Activated naive CD8-positive, alpha-beta T cell treated with anti-CD3 and anti-CD28 coated beads, Interleukin-2, amount 50 U/mL, for 16 hours (primary cell): ENCODE measurements around the gene RNU6-7.

Source experiments
- DNase-seq: peaks from one replicate; pipeline ENCODE4 v3.0.0-alpha.2; 2020; ENCODE audit warnings: low read depth, low spot score

The RNU6-7 gene

DNA sequence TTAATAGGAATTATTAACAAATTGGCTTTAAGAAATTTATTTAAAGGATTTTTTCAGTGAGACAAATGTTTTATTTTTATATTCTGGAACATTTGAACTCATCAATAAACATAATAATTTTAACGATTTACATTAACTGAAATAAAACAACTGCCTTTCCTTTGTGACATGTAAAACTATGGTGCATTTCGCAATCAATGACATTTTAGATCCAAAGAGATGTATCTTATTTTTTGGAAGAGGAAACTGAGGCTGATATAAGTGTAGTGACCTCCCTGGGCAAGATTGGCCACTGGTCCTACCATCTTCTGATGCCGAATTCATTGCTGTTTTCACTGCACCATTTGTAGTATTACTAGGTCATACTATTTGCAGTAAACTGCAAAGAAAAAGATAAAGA is 3.7 kb downstream of the RNU6-7 start:
- no peak for DNase-seq

DNA sequence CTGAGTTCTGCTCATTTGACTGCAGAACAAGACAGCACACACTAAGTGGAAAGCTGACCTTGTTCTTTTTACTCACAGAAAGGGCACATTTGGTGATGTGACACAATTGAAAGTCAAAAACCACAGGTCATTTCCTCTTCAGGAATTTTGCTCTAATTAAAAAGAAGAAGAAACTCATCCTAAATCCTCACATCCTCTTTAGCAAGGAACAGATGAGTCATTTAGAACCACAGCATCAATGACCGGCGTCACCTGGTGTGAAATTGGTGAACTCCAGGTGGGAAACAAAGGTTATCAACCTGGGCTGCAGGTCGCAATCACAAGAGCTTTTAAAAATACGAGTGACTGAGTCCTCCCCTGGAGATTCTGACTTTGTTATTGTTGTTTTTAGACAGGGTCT is 4.1 kb downstream of the RNU6-7 start:
- no peak for DNase-seq

DNA sequence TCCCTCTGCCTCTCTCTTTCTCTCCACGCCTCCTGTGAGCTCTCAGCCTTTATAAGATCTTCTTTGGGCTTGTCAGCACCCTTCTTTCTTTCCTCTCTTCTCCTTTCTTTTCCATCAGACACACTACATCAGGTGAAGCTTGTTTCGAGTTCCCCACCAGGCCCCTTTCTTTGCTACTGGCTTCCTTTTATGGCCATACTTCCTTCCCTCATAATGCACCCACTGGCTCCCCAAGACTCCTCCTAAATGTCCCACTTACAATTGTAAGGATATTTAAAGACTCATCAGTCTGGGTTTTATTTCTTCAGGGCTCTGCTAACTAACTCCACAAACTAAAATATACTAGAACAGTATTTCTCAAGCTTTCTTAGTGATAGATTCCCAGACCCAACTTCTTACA is 4.7 kb downstream of the RNU6-7 start:
- DNase-seq: no peak

DNA sequence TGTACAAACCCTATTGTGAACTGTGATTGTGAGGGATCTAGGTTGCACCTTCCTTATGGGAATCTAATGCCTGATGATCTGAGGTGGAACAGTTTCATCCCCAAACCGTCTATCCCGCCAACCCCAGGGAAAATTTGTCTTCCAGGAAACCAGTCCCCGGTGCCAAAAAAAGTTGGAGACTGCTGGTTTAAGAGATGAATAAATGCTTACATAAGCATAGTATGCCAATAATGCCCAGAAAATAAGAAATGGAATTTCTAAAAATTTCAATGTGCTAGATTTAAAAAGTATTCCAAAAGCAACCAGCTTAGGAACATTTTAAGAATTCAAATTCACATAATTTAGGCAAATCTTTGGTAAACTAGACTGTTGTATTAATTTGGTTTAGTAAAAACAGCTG is 6.6 kb downstream of the RNU6-7 start:
- DNase-seq: no peak

DNA sequence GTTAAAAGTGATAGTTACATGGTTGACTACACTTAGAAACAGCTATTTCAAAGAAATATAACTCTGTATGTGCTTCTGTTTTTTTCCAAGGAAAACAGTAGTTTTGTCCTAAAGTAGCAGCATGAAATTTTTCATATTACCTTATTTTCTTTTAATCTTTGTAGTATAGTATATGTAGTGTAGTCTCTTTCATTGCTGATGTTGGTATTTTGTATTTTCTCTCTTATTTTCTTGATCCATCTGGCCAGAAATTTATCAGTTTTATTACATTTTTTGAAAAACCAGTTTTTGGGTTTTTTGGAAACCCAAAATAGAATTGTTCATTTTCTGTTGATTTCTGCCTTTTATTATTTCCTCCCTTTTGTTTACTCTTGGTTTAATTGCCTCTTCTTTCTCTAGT is 7.6 kb downstream of the RNU6-7 start:
- no peak for DNase-seq

DNA sequence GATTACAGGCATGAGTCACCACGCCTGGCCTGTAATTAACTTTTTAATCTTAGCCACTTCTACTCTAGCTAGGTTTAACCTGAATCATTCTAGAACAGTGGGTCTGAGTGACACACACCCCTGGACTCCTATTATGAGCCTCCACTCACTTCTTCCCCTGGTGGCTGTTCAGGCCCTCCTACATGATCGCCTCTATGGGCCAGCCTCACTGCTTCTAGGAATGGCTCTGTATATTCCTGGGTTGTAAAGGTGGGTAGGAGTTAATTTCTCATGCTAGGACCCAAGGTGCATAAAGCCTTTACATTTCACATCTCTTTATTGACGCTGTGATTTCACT is 9.2 kb downstream of the RNU6-7 start:
- no peak for DNase-seq

DNA sequence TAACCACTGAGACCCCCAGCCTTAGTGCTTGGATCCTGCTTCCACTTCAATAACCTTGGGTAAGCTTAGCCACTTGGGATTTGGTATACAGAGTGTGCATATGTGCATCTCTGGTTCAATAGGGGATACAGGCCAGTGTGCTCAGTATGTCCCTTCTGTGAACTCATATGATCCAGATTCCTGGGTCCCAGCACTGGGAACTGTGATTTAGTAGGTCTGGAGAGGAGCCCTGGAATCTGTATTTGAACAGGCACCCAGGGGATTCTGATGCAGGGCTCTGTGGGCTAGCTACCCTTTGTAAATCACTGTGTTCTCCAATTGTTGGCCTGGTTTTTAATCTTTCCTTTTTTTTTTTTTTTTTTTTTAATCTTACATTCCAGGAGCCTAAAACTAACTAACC is 11.0 kb downstream of the RNU6-7 start:
- DNase-seq: no peak

DNA sequence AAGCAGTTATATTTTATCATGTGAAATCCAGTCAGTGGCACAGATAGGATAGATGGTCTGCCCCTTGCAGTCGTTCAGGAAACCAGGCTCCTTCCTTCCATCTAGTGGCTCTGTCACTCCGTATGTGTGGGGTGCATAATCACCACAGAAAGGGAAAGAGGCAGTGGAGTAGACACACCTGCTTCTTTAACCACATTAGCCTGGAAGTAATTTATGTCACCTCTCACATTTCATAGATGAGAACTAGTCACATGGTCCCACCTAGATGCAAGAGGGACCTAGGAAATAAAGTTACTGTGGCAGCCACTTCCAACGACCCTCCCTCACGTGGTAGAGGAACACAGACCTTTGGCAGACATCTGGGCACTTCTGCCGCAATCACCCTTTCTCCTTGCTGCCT is 15.5 kb downstream of the RNU6-7 start:
- DNase-seq: no peak

DNA sequence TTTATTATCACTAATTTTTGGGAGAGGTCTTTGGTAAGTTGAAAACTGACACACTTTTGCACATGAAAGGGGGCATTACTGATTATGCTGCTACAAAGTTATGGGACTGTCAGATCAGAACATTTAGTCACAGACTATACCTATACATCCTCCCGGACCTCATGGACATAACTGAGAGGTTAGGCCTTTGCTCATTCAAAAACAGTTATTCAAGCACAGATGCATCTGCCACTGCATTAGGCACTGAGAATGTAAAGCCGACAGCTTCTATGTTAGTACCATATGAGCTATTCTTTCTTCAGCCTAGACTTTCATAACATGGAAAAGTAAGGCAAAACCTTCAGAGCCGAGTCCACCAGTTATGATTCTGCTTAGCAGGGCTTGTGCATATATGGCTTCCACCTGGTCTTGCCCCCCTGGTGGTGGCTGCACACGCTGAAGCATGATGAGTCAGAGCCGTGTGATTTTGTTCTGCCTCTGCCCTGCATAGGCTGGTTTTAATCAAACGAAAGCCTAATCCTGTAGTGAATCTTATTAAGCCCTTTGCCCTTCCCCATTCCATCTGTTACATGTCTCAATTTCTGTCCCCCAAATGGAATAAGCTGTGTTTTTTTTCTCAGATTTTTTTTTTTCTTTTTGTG is 23.0 kb downstream of the RNU6-7 start:
- DNase-seq: no peak

DNA sequence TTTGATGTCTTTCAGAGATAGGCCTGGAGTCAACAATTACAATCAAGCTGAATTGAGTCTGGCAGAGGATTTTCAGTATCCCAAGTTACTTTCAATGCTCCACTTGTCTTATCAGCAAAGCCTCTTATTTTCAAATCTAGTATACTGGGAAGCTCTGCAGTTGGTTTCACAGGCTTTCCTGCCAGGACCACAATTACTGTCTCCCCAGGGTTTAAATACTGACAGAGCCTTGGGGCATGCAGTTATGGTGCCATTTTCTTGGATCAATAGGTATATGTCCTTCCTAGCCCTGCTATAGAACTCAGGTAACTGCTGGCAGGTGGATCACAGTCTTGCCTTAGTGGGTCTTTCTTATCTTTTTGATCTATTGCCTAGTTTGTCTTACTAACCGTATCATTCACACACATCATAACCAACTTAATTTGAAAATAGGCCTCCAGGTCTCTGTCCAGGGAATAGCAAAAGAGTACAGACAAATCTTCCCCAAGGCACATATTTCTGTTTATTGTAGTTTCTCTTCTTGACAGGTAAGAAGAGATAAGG is 23.6 kb downstream of the RNU6-7 start:
- no peak for DNase-seq

DNA sequence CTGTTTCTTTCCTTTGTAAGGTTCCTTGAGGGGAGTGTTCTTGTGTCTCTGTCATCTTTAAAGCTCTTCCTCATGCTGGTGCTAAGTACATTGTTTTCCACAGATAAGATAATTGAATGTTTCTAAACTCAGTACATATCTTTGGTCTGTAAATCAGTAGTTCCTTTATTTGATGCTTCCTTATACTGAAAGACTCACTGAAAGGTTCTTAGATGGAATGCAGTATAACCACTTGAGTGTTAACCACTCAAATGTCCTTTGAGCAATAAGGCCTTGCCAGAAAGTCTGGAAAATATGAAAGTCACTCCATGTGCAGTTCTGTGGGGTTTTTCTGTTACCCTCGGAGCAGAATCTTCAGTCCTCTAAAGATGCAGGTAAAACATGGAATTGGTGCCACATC is 24.2 kb downstream of the RNU6-7 start:
- DNase-seq: no peak

DNA sequence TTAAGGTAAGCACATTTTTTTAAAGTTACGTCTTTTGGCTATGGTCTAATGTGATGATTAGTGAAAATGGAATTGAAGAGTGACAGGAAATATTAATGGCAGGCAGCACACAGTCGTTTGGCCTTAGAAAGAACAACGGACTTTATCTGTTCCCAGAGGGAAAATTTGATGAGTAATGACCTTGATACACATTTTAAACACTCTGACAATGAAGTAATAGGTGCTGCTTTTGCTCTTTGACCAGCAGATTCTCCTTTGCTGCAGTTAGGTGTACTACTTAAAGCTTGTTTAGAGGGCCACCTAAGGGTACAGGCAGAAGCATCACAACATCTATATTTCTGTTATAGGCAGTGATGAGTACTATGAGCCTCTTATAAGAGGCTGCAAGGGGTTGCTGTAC is 28.3 kb downstream of the RNU6-7 start:
- no peak for DNase-seq

DNA sequence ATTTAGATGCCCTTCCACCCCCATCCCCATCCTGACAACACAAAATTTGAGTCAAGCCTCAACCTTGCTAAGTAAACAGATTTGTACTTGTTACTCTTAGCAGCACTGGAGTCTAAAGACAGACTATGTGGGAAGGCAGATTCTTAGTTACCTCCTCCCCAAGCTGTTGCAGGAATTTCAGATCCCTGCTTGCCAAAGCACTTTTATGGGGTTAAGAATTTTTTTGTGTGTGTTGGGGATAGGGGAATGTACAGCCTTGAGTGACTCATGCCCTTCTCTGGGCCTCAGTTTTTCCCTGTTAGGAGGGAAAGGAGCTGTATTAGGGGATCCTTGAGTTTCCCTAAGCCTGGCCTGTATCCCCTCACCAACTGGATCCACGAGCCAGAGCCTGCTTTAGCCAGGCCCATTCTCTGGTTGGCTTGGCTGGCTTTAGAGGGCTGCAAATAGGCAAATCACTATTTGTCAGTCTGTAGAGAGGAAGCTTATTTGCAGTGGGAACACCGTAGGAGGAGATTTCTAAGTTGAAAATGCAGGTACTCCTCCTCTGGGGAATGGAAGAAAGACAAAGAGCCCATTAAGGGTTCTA is 28.9 kb downstream of the RNU6-7 start:
- no peak for DNase-seq

DNA sequence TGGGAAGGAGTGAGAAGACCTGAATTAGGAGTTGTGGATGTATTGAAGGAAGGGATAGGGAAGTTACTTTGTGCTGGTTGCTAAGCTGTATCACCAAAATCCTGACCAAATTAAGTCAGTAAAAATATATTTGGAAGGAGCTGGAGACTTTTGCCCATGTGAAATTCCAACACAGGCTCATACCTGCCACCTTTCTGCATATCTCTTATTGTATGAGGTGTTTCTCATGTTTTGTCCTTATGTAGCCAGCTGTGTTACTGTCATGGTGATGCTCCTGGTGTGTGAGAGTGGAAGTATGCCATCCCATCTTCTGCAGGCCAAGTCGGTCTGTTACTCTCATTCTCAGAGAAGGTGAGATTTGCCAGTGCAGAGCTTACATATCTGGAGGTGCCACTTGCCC is 30.6 kb downstream of the RNU6-7 start:
- no peak for DNase-seq

DNA sequence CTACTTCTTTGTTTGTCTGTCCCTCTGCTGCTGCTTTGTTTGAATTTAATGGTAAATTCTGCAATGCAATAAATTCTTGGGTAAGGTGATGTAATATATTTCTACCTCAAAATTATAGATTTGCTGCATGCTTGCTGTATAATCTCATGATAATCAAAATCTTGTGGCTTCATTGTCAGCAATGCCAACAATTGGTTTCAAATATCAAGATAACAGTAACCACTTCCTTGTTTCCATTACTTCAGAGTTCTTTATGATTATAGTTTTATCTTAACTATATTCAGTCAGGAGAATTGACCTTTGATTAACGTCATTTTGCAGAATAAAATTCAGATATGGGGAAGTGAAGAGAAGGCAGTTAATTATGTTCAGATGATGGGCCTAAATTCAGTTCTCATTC is 31.4 kb downstream of the RNU6-7 start:
- DNase-seq: no peak

DNA sequence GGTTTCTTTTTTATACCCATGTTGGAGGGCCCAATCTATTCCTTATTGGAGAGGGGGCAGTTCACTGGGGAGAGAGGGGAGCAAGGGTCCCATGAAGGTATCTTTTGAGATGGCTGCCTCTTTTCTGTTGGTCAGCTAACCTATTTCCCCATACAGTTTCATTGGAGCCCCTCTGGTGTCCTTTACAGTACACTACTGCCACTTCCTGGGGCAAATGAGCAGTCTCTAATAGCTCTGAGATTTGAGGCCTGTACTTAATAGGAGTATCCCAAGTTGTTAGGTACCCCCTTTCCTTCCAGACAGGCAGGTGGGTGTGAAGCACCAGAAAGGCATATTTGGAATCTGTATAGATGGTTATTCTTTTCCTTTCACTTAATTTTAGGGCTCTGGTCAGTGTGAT is 42.6 kb downstream of the RNU6-7 start:
- no peak for DNase-seq

DNA sequence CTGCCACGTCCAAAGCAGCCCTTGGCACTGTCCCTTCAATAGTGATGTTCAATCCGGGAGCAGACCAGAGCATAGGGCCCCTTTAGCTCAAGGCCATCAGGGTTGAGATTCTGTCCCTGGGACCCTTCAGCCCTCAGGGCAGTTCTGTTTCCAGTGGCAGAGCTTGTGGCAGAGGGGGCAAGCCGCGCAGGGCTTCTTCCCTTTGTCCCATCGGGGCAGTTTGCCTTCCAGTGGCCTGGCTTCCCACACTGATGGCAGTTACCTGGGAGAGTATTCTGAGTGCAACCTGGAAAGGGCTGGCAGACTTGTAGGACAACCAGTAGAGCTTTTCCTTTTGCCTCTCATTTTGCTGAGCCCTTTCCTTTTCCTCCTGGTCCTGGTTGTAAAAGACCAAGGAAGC is 44.9 kb downstream of the RNU6-7 start:
- no peak for DNase-seq

DNA sequence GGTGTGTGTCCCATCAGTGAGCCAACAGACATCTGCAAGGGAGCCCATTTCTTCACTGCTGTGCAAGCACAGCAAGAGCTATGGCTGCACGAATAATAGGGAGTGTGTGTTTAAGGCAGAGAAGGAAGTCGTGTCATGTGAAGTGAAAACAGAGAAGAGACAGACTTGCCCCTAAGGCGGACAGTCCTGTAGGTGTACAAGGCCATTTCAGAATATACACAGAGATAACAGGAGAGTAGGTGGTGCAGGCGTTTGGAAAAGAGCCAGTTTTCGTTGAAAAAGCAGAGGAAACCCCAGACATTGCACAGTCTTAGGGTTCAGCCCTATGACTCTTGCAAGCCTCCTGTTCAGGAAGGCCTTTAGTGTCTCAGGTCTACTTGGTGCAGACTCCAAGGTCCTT is 47.5 kb downstream of the RNU6-7 start:
- DNase-seq: no peak

DNA sequence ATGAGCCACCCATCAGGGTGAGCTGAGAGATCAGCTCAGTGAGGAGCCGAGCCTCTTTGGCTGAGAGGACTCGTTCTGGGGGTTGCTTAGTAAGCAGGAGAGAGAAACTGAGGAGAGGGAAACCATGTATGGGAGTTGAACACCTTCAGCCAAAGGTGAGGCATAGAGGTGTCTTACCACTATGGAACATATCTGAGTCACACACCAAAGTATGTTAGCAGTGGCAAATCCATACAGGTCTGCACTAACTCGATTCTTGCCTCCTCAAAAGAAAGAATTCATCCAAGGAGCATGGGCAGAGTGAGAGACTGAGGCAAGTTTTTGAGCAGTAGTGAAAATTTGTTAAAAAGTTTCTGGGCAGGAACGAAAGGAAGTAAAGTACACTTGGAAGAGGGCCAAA is 47.9 kb downstream of the RNU6-7 start:
- no peak for DNase-seq

DNA sequence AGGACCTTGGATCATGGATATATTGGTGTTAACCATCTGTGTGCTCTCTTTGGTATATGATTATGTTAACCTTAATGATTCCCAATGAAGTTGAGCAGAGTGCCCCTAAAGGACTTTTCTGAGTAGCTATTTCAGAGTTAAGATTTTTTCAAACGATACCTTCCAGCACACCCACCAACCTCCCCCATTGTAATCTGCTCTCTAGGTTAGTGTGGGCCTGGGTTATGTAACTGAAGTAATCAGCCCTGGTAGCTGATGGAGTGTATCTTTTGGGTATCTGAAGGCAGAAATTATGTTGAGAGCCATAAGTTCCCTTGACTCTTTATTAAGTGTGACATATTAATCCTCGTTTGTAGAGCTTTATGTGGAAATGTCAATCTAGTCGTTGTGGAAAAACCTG is 48.8 kb downstream of the RNU6-7 start:
- DNase-seq: no peak

DNA sequence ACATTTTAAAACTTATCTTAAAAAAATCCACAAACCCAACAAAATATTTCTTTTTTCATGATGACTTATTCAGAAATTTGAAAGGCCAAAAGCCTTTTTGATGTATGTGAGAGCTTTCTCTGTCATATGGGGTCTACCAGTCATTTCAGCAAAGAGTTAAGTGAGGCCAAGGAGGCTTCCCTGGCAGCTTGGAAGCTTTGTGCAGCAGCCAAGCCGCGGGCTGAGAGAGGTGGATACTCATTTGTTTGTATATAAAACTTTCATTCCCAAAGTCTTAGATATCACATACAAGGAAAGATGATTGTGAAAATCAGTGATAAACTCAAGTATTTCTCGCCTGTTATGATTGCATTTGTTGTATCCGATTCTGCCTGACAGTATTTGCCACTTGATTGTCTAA is 49.7 kb downstream of the RNU6-7 start:
- DNase-seq: no peak
